ACC112 (cell line): ENCODE measurements around the gene C19orf38.
"Not testable (repeated sequence)": the region's sequence is repeated elsewhere in the genome, so short reads cannot be mapped to it uniquely, and the experiment has no call there.

ENCODE experiments used
- H2AFZ ChIP-seq: fragments of 200-600 bp; sonication (generic); one replicate; pipeline ENCODE4 v1.6.0; 2017; ENCODE audit warnings: antibody characterized with exemption, low read length; ENCODE audit not compliant: unreplicated experiment
- H3K27ac ChIP-seq: fragments of 200-600 bp; sonication (generic); 2 replicates; pipeline ENCODE4 v1.5.1; 2014; ENCODE audit warnings: low read depth, mild to moderate bottlenecking, antibody characterized with exemption, low read length, moderate library complexity
- H3K27me3 ChIP-seq: fragments of 200-600 bp; sonication (generic); 2 replicates; pipeline ENCODE4 v1.6.1; 2014; ENCODE audit warnings: mild to moderate bottlenecking, antibody characterized with exemption, low read length, moderate library complexity, mixed read lengths; ENCODE audit not compliant: insufficient read depth
- H3K36me3 ChIP-seq: fragments of 200-600 bp; sonication (generic); 2 replicates; pipeline ENCODE4 v1.6.1; 2016; ENCODE audit warnings: mild to moderate bottlenecking, antibody characterized with exemption, low read length, moderate library complexity, mixed read lengths; ENCODE audit not compliant: insufficient read depth
- H3K4me1 ChIP-seq: fragments of 200-600 bp; sonication (generic); one replicate; pipeline ENCODE4 v1.6.1; 2016; ENCODE audit warnings: low read length, mixed read lengths; ENCODE audit not compliant: insufficient read depth, unreplicated experiment, control insufficient read depth
- H3K4me3 ChIP-seq: fragments of 200-600 bp; sonication (generic); 2 replicates; pipeline ENCODE4 v1.5.1; 2014; ENCODE audit warnings: mild to moderate bottlenecking, low read depth, low read length
- H3K79me2 ChIP-seq: fragments of 200-600 bp; sonication (generic); one replicate; pipeline ENCODE4 v1.6.0; 2016; ENCODE audit warnings: low read length; ENCODE audit not compliant: control insufficient read depth, unreplicated experiment, insufficient read depth

The C19orf38 gene

DNA sequence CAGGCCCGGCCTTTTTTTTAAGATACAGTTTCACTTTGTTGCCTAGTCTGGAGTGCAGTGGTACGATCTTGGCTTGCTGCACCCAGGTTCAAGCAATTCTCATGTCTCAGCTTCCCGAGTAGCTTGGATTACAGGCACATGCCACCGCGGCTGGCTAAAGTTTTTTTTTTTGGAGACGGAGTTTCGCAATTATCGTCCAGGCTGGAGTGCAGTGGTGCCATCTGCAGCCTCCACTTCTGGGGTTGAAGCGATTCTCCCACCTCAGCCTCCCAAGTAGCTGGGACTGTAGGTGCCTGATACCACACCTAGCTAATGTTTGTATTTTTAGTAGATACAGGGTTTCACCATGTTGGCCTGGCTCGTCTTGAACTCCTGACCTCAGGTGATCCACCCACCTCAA is 18.3 kb downstream of the C19orf38 start:
- Histone ChIP-seq H3K27ac (no peak overlapping the region), H3K4me3 (no peak overlapping the region), H3K79me2 (no peaks in the 10 kb centered on the region), H3K36me3 (no peaks in the 10 kb centered on the region), H2AFZ (no peak overlapping the region), H3K4me1 (peaks cover 12% of the 10 kb centered on the region), H3K27me3 (no peaks in the 10 kb centered on the region)

- peaks cover 3% of the 10 kb centered on the region for H3K4me1 ChIP-seq
- no peaks in the 10 kb centered on the region for H3K27me3 ChIP-seq
- peaks cover 19% of the 10 kb centered on the region for H3K79me2 ChIP-seq
- H3K27ac ChIP-seq, result no peak overlapping the region
- no peak overlapping the region for H3K4me3 ChIP-seq
- no peaks in the 10 kb centered on the region for H3K36me3 ChIP-seq
- no peak overlapping the region for H2AFZ ChIP-seq
Measured at GRCh38 chr19:10868872-10869547, 20.8 kb downstream of the C19orf38 start.

DNA sequence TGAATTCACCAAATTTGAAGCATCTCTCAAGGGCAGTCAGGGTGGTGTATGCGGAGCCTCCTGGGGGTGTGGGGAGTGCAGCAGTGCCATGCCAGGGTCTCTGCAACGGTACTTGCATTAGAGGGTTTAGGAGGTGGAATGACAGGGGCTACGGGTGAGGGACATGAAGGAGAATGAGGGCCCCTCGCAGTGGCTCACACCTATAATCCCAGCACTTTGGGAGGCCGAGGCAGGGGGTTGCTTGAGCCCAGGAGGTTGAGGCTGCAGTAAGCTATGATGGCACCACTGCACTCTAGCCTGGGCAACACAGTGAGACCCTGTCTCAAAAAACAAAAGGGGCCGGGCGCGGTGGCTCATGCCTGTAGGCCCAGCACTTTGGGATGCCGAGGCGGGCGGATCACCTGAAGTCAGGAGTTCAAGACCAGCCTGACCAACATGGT is 21.7 kb downstream of the C19orf38 start:
- not testable (repeated sequence) for H2AFZ ChIP-seq, H3K27me3 ChIP-seq, H3K4me3 ChIP-seq, H3K27ac ChIP-seq, H3K4me1 ChIP-seq, H3K36me3 ChIP-seq
- H3K79me2 ChIP-seq, result peaks cover 27% of the 10 kb centered on the region

- H3K36me3 ChIP-seq, result no peaks in the 10 kb centered on the region
- H3K4me3 ChIP-seq, result peak overlapping the region; percentile 77
- H3K79me2 ChIP-seq, result peaks cover 32% of the 10 kb centered on the region
- H3K27me3 ChIP-seq, result no peaks in the 10 kb centered on the region
- peak overlapping the region; percentile 39; the same call in 1 of the 2 replicates for H3K27ac ChIP-seq
- peak overlapping the region; percentile 95 for H2AFZ ChIP-seq
- H3K4me1 ChIP-seq, result peaks cover 3% of the 10 kb centered on the region
Measured at GRCh38 chr19:10870501-10870954, 22.3 kb downstream of the C19orf38 start.

DNA sequence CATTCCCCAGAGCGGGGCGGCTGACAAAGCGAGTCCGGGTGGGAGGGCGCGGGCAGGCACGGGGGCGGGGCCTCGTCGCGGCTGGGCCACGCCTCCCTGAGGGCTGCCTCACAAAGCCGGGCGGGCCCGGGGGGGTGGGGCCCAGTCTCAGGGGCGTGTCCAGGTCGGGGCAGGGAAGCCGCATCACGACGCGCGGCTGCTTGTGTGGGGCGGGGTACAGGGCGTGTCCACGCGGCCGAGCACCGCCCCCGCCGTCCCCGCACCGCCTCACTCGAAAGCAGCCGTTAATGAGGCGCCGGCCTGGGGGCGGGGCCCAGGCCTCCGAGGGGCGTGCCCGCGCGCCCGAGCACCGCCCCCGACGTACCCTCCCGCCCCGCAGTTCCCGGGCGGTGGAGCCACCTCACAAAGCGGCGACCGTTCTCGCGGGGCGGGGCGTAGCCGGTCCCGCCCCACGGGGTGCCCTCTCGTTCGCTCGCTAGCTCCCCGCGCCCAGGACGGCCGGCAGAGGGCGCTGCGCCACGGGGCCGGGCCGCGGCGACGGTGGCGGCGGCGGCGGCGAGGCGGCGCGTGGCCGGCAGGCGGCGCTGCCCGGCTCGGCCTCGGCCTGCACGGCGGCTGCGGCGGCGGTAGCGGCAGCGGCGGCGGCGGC is 22.9 kb downstream of the C19orf38 start, which contains the start of gene CARM1:
Gene CARM1, plus strand, starts transcription at position 599 of the 649 bp plus-strand sequence. CDS start 150 bp downstream, outside the sequence.
- Histone ChIP-seq H3K36me3 (no peaks in the 10 kb centered on the region), H3K4me3 (peak within 1 kb of the TSS; percentile 95), H3K4me1 (peaks cover 3% of the 10 kb centered on the region), H3K27ac (peak within 1 kb of the TSS; percentile 39), H3K27me3 (no peaks in the 10 kb centered on the region), H3K79me2 (peaks cover 36% of the 10 kb centered on the region), H2AFZ (peak within 1 kb of the TSS; percentile 95)

DNA sequence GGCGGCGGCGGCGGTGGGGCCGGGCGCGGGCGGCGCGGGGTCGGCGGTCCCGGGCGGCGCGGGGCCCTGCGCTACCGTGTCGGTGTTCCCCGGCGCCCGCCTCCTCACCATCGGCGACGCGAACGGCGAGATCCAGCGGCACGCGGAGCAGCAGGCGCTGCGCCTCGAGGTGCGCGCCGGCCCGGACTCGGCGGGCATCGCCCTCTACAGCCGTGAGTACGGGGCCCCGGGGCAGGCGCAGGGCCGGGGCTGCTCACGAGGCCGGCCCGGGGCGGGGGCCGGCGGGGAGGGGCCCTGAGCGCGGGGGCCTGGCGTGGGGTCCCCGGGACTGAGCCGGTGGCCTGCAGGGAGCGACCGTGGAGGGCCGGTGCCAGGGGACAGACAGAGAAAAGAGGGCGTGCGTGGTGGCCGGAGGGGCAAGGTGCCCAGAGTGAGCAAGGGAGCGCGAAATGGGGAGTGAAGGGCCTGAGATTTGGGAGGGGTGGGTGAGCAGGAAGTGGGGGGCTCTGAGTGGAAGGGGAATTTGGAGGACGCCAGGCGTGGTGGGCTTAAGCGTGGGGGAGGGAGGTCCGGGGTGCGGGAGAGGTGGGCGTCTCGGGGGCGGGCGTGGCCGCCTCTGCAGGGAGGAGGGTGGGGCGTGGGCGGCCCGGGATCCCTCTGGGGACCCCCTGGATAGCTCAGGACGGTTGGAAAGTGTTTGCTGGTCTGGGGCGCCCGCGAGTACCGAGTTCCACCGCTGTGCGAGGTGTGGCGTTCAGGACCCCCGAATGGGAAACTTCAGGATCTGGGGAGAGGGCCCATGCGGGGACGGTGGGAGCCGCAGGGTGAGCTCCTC is 23.7 kb downstream of the C19orf38 start:
- Histone ChIP-seq H3K79me2 (peaks cover 44% of the 10 kb centered on the region), H3K27ac (peak overlapping the region; percentile 32), H3K36me3 (no peaks in the 10 kb centered on the region), H3K4me1 (peaks cover 8% of the 10 kb centered on the region), H3K27me3 (no peaks in the 10 kb centered on the region), H3K4me3 (peak overlapping the region; percentile 95), H2AFZ (peak overlapping the region; percentile 60)

GRCh38 chr19:10872546-10873107 is 24.4 kb downstream of the C19orf38 start:
- Histone ChIP-seq H3K36me3 (no peaks in the 10 kb centered on the region), H3K27ac (0 out of 2 replicates have a peak overlapping the region, but pooled peaks have one; percentile 15), H3K27me3 (no peaks in the 10 kb centered on the region), H2AFZ (peak overlapping the region; percentile 60), H3K79me2 (peaks cover 47% of the 10 kb centered on the region), H3K4me3 (peak overlapping the region; percentile 95), H3K4me1 (peaks cover 9% of the 10 kb centered on the region)

GRCh38 chr19:10874024-10874423 is 25.8 kb downstream of the C19orf38 start:
- no peak overlapping the region for H3K27ac ChIP-seq
- no peaks in the 10 kb centered on the region for H3K27me3 ChIP-seq
- H2AFZ ChIP-seq, result no peak overlapping the region
- peaks cover 56% of the 10 kb centered on the region for H3K79me2 ChIP-seq
- no peak overlapping the region for H3K4me3 ChIP-seq
- H3K36me3 ChIP-seq, result no peaks in the 10 kb centered on the region
- peaks cover 18% of the 10 kb centered on the region for H3K4me1 ChIP-seq

DNA sequence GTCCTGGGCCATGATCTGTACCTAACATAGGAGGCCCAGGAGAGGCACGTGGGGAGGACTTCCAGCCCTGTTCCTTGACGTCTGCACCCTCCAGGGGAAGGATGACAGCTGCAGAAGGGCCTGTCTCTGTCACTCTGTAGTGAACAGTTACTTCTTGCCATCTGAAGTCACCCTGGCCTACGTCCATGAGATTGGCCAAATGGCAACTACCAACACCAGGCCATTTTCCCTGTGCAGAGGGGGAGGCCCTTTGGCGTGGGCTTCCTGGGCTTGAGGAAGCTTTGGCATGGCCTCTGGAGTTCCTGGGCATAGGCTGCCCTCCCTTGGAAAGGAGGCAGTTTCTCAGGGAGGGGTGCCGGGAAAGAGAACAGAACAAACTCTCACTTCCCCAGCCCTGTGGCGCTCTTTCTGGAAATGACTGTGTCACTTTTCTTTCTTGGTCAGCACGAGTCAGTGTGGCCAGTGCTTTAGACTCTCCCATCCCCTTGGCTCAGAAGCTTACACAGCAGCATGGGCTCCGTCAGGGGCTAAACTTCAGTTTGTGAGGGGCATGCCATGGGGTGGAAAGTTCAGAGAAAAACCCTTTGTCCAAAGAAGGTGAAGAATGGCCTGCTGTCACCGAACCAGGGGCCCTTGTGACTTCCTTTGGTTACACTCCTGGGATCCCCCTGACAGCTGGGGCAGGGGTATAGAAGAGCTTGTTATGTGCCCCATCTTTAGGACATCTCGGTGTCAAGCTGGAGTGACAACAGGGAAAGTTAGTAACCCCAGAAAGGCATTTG is 28.4 kb downstream of the C19orf38 start:
- Histone ChIP-seq H3K36me3 (no peaks in the 10 kb centered on the region), H3K27me3 (no peaks in the 10 kb centered on the region), H2AFZ (no peak overlapping the region), H3K79me2 (peaks cover 78% of the 10 kb centered on the region), H3K4me3 (no peak overlapping the region), H3K27ac (no peak overlapping the region), H3K4me1 (peaks cover 16% of the 10 kb centered on the region)
